Measurements from ENCODE around the gene PPIH. TPM values are rescaled to one million over a fixed set of nuclear protein-coding genes. Genes with fewer than 3 reads are reported as not detected.
"Not testable (repeated sequence)": the region's sequence is repeated elsewhere in the genome, so short reads cannot be mapped to it uniquely, and the experiment has no call there.

PPIH gene
- total and polyA plus RNA-seq, 11 donors, result 16.9 to 30.9 (median 19.4) TPM

GRCh38 chr1:42721926-42722325, 63.7 kb downstream of the PPIH start:
- intact Hi-C loops (cut with DNase I), result no loop called here
- 93 to 98% (median 95%) methylated on average over 3 of the region's 3 CpGs for WGBS, 4 donors
- Histone ChIP-seq H3K4me3 (no peak overlapping the region), H3K9me3 (no peaks in the 10 kb centered on the region), H3K27ac (no peak overlapping the region), H3K36me3 (peaks cover 0 to 9% (median 0%) of the 10 kb centered on the region in 9 donors), H3K4me1 (no peaks in the 10 kb centered on the region), H3K27me3 (no peaks in the 10 kb centered on the region)
- no peak for TF ChIP-seq POLR2A (IDR thresholded peaks at IDR 0.05)
- TF ChIP-seq CTCF (IDR thresholded peaks at IDR 0.05), result no peak
- ATAC-seq, result no peak
- DNase-seq, result no peak

- H3K27me3 ChIP-seq; H3K27ac ChIP-seq; H3K4me3 ChIP-seq; ATAC-seq; H3K4me1 ChIP-seq; intact Hi-C loops (cut with DNase I); H3K9me3 ChIP-seq; H3K36me3 ChIP-seq; DNase-seq: not testable (repeated sequence)
- 90 to 98% (median 92%) methylated on average over 2 of the region's 2 CpGs for WGBS, 4 donors
Measured at GRCh38 chr1:42722403-42722802, 64.2 kb downstream of the PPIH start.

- no peak overlapping the region for H3K4me3 ChIP-seq
- DNase-seq (no peak), ATAC-seq (no peak)
- H3K36me3 ChIP-seq, result peaks cover 0 to 7% (median 0%) of the 10 kb centered on the region in 9 donors
- 88 to 90% (median 88%) methylated on average over 6 of the region's 6 CpGs for WGBS, 4 donors
- no peak overlapping the region for H3K27ac ChIP-seq
- H3K4me1 ChIP-seq, result no peaks in the 10 kb centered on the region
- H3K9me3 ChIP-seq, result no peaks in the 10 kb centered on the region
- H3K27me3 ChIP-seq, result no peaks in the 10 kb centered on the region
- TF ChIP-seq CTCF (IDR thresholded peaks at IDR 0.05) (no peak), POLR2A (IDR thresholded peaks at IDR 0.05) (no peak)
- intact Hi-C loops (cut with DNase I), result no loop called here
Measured at GRCh38 chr1:42723511-42723910, 65.3 kb downstream of the PPIH start.

GRCh38 chr1:42725820-42726219, 67.6 kb downstream of the PPIH start:
- H3K4me3 ChIP-seq; H3K36me3 ChIP-seq; DNase-seq; H3K27ac ChIP-seq; H3K4me1 ChIP-seq; ATAC-seq; H3K9me3 ChIP-seq; intact Hi-C loops (cut with DNase I); H3K27me3 ChIP-seq: not testable (repeated sequence)
- WGBS, 4 donors, result 96 to 100% (median 99%) methylated on average over 4 of the region's 4 CpGs

Other genes with a start within 250 kb of the PPIH start
- 1 to 10 TPM in 7 of 9 donors, under 1 TPM in 2; 0.49 to 3.5 (median 2.3) TPM for gene ZMYND12, start 202.4 kb upstream of the PPIH start, total RNA-seq
- gene ZMYND12, start 202.4 kb upstream of the PPIH start, polyA plus RNA-seq, result 1 to 10 TPM in 1 of 2 donors, under 1 TPM in 1; 0.47 to 1.2 TPM
- 10 to 100 TPM; 34.3 to 47.5 (median 37.0) TPM for gene PPCS, start 201.9 kb upstream of the PPIH start, total RNA-seq
- 10 to 100 TPM; 49.7 to 50.7 TPM for gene PPCS, start 201.9 kb upstream of the PPIH start, polyA plus RNA-seq
- 1 to 10 TPM in 7 of 9 donors, under 1 TPM in 2; 0.24 to 3.8 (median 2.0) TPM for gene CCDC30, start 195.1 kb upstream of the PPIH start, total RNA-seq
- under 1 TPM; 0.80 TPM for gene CCDC30, start 195.1 kb upstream of the PPIH start, polyA plus RNA-seq
- 1,000 to 10,000 TPM in 1 of 9 donors, 100 to 1,000 TPM in 8; 663 to 1,139 (median 788) TPM for gene YBX1, start 24.0 kb downstream of the PPIH start, total RNA-seq
- gene YBX1, start 24.0 kb downstream of the PPIH start, polyA plus RNA-seq, result 1,000 to 10,000 TPM in 1 of 2 donors, 100 to 1,000 TPM in 1; 638 to 1,226 TPM
- gene CLDN19, start 81.8 kb downstream of the PPIH start, total RNA-seq, result under 1 TPM in 1 of 9 donors, not detected in 8; 0.11 TPM
- gene CLDN19, start 81.8 kb downstream of the PPIH start, polyA plus RNA-seq, result under 1 TPM in 1 of 2 donors, not detected in 1; 0.01 TPM
- gene P3H1, start 108.6 kb downstream of the PPIH start, total RNA-seq, result 10 to 100 TPM in 4 of 9 donors, 1 to 10 TPM in 5; 6.9 to 27.9 (median 10.0) TPM
- gene P3H1, start 108.6 kb downstream of the PPIH start, polyA plus RNA-seq, result 10 to 100 TPM; 10.7 to 17.6 TPM
- gene C1orf50, start 108.8 kb downstream of the PPIH start, total RNA-seq, result 1 to 10 TPM; 3.0 to 9.2 (median 5.8) TPM
- gene C1orf50, start 108.8 kb downstream of the PPIH start, polyA plus RNA-seq, result 1 to 10 TPM; 4.0 to 4.5 TPM
- gene TMEM269, start 126.6 kb downstream of the PPIH start, total RNA-seq, result under 1 TPM in 3 of 9 donors, not detected in 6; 0.06 to 0.19 (median 0.07) TPM
- gene TMEM269, start 126.6 kb downstream of the PPIH start, polyA plus RNA-seq, result not detected
- 1 to 10 TPM; 2.2 to 8.2 (median 5.4) TPM for gene ERMAP, start 158.7 kb downstream of the PPIH start, total RNA-seq
- 1 to 10 TPM; 2.6 to 2.8 TPM for gene ERMAP, start 158.7 kb downstream of the PPIH start, polyA plus RNA-seq
- gene SVBP, start 159.0 kb downstream of the PPIH start, total RNA-seq, result 10 to 100 TPM; 11.5 to 22.8 (median 15.8) TPM
- 10 to 100 TPM; 23.6 to 33.5 TPM for gene SVBP, start 159.0 kb downstream of the PPIH start, polyA plus RNA-seq
- gene ZNF691, start 188.2 kb downstream of the PPIH start, total RNA-seq, result 10 to 100 TPM in 2 of 9 donors, 1 to 10 TPM in 7; 4.9 to 11.6 (median 8.4) TPM
- gene ZNF691, start 188.2 kb downstream of the PPIH start, polyA plus RNA-seq, result 1 to 10 TPM; 6.2 to 8.0 TPM